Islet of Langerhans (tissue), 1 donor: ENCODE results near the gene QSOX1.
A peak's percentile ranks its signal among the peaks of the same experiment; 100 is the strongest.

Source experiments
- FAIRE-seq: peaks from one replicate; lab custom pipeline; 2011; peaks lifted over from hg19 to GRCh38; lab: Jason Lieb, UNC

Gene QSOX1

GRCh38 chr1:180171691-180172090, 17.0 kb downstream of the QSOX1 start:
- no peak for FAIRE-seq

GRCh38 chr1:180173451-180173850, 18.8 kb downstream of the QSOX1 start:
- no peak for FAIRE-seq

- no peak for FAIRE-seq
Observed at GRCh38 chr1:180173952-180174351, 19.3 kb downstream of the QSOX1 start.

DNA sequence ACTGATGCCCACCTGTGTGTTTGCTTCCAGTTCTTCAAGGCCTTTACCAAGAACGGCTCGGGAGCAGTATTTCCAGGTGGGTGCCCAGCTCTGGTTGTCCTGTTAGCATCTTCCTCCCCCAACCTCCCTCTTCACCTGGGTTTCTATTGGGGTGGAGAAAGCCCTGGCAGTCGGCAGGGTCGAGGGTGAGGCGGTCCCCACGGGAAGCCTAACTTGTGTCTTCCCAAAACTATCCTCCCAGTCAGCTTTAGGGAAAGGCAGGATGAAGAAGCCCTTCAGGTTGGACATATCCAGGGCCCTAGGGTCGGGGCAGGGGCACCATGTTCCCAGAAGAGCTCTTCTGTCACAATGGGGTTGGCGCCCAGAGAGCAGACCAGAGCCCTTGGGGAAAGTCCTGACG, 20.6 kb downstream of the QSOX1 start:
- FAIRE-seq: no peak

DNA sequence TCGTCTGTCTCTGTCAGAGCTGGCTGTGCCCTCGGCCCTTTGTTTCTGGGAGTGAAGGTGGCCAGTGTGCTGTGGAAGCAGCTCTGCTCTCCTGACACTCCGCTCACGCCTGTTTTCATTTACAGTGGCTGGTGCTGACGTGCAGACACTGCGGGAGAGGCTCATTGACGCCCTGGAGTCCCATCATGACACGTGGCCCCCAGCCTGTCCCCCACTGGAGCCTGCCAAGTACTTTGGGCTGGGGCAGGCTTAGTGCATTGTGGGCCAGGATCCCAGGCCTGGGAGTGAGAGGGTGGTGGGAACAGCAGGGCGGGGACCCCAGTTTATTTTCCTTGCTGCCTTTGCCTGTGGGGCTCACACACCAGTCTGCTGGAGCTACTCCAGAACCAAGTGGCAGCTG, 21.1 kb downstream of the QSOX1 start:
- no peak for FAIRE-seq

DNA sequence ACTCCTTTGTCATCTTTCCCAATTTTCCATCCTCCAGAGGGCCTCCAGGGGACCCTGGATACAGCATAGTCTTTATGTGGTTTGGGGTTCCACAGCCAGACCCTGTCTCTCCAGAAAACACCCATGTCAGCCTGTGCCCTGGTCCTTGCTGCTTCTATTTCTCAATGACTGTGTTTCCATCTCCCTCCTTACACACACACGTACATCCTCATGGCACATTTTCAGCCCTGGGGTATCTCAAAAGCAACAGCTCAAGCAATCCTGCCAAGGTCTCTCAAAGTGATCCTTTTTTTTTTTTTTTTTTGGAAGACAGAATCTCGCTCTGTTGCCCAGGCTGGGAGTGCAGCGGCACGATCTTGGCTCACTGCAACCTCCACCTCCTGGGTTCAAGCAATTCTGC, 22.3 kb downstream of the QSOX1 start:
- no peak for FAIRE-seq

DNA sequence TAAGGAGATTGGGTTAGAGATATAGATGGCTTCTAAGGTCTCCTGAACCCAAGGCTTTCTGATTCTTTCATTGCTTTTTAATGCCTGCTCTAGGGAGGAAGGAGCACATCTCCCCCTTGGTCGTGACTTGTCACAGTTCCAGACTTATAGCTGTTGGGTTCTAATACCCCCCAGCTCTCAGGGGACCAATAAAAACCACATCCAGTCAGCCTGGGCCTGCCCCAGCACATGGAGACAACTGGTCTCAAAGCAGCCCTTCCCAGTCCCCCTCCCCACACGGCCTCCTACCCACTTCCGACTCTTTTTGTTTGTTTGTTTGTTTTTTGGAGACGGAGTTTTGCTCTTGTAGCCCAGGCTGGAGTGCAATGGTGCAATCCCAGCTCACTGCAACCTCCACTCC, 23.3 kb downstream of the QSOX1 start:
- no peak for FAIRE-seq

- peak; percentile 69 for FAIRE-seq
Observed at GRCh38 chr1:180178511-180179161, 24.0 kb downstream of the QSOX1 start.

DNA sequence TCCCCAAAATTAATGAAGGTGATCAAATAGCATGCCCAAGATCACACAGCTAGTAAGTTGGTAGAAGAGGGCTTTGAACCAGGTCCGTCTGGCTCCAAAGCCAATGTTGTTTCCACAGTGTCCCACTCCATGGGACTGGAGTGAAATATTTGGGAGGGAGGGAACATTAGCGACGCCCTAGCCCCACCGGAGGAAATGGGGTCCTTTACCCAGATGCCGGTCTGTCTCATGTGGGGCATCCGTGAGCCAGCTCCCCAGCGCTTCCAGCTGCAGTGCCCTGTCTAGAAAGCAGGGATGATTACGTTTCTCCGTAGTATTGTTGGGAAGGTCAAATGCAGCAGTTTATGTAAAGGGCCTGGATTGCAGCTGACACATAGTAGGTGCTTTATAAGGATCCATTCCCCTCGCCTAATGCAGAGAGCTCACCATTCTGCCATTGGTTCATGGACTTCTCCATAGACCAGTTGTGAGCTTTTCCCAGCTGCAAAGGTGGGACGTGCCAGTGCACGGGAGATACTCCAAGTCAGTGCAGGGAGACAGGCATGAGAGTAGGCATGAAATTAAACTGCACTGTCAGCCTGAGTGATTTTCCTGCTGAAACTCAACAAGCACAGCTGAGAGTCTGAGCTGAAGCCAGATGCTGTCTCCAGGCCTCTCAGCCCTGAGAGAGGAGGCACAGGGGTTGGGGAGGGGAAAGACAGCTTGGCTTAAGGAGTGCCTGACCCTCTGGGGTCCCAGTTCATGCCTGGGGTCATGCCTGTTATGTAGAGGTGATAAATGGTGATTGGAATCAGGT, 24.7 kb downstream of the QSOX1 start:
- no peak for FAIRE-seq

GRCh38 chr1:180181048-180181447, 26.4 kb downstream of the QSOX1 start:
- FAIRE-seq: no peak

DNA sequence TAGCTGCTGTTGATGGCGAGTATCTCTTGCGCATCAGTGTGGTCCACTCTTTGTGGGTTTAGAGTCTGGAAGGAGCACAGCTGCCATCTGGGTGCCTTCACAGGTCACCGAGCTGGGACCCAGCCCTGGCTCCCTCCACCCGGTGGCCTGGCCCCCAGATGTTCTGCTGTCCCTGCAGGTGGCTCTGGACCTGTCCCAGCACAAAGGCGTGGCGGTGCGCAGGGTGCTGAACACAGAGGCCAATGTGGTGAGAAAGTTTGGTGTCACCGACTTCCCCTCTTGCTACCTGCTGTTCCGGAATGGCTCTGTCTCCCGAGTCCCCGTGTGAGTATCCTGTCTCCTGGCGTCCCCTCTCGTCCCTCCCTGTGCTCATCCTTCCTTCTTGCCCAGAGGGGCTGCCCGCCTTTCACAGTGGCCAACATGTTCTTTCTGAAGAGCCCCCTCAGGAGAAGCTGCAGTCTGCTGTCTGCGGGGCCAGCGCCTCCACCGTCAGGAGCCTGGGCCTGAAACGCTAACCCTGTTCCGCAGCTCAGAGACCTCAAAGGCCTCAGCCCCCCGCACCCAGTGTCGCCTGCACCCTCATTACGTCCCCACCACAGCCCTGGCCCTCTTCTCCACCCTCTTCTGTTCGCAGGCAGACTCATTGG, 27.4 kb downstream of the QSOX1 start:
- FAIRE-seq: no peak

DNA sequence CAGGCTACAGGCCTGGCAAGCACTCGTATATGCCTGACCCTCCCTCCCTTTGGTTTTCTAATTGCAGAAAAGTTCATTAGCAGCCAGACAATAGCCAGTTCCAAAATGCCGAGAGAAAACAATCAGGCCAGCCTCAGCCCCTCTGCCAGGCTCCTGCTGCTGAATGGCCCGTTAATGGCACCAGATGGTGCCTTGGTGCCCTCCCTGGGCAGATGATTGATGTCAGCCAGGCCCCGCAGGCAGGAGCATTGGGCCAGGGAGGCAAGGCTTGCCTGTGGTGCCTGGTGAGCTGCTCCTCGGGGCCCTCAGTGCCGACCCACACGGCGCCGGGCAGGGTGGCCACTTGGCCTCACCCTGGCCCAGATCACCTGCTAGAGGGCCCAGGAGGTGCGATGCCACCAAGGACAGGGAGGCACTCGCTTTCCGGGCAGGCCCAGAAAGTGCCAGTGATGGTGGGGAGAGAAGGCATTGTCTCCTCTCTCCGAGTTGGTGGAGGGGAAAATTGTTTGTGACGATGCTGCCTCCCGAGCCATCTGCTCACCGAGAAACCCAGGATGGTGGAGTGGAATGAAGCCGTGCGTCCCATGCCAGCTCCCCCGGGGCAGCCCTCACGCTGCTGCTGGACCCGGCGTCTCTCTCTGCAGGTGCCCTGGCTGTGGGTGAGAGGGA, 28.1 kb downstream of the QSOX1 start:
- FAIRE-seq: no peak

- FAIRE-seq: no peak
Observed at GRCh38 chr1:180183426-180183825, 28.8 kb downstream of the QSOX1 start.

DNA sequence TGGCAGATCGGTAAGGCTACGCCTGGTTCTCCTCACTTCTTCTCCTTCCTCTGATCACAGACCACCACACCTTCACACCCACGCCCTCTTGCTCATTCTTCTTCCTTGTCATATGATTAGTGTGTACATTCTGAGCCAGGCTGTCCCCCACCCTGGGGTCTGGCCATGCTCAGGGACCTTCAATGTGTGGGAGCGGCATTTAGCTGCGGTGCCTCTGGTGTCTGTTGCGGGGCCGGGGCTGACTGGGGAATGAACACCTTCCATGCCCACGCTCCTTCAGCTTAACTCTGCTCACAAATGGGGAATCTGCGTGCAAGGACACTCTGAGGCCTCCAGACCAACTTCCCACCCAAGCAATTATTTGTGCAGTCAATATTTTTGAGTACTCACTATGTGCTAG, 29.4 kb downstream of the QSOX1 start:
- no peak for FAIRE-seq

- FAIRE-seq: no peak
Observed at GRCh38 chr1:180185281-180185680, 30.6 kb downstream of the QSOX1 start.

DNA sequence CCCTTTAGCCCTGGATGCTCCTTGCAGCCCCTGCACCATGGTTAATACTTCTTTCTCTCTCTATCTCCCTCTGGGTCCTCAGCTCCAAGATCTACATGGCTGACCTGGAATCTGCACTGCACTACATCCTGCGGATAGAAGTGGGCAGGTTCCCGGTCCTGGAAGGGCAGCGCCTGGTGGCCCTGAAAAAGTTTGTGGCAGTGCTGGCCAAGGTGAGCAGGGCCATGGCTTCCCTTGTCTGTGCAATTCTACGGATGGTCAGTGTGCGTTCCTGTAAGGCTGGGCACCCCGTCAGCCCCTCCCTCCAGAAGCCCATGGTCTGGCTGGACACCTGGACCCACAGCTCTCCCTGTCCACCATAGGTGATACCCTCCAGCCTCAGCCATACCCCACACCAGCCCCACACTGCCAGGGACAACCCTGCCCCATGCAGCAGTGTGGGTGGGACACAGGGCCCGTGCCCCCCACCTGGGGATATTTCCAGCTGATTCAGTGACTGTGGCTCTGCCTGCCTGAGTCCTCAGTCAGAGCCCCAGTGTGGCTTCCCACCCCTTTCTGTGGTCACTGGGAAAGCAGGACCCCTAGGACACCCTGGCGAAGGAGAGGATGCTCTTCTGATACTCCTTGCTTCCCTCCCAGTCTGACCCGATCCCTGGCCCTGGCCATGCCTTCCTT, 31.4 kb downstream of the QSOX1 start:
- no peak for FAIRE-seq

- no peak for FAIRE-seq
Observed at GRCh38 chr1:180186831-180187230, 32.2 kb downstream of the QSOX1 start.

DNA sequence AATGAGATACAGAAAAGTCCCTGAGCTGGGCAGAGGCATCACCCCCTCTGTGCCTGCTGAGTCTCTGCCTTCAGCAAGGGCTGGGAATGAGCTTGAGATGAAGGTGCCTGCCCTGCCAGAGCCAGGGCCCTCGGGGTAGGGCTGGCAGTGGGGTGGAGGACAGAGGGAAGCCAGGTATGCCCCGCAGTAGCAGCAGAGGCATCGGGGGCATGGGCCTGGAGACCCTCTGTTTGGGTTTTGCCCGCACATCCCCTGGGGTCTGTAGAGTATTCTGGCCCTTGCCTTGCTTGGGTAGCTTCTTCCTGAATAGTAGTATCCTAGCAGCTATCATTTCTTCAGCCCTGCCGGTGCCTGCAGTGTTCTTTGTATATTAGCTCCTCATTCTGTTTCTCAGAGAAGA, 33.0 kb downstream of the QSOX1 start:
- no peak for FAIRE-seq

GRCh38 chr1:180188091-180188506, 33.4 kb downstream of the QSOX1 start:
- no peak for FAIRE-seq

GRCh38 chr1:180188684-180189175, 34.1 kb downstream of the QSOX1 start:
- FAIRE-seq: no peak

DNA sequence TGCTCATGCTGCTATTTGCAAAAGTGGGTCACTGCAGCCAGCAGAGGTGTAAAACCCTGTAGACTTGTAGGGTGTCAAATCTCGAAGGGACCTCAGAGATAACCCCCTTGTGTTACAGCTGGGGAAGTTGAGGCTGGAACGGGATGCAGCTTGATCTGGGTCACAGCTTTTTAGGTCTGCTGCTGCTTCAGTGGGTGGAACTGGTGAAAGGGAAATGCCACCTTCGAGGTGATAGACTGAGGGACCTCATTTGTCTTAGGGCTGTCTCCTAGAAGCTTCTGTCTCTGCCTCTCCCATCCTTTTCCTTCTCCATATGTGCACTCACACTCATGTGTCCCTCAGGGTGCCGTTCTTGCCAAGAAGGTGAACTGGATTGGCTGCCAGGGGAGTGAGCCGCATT, 35.4 kb downstream of the QSOX1 start:
- no peak for FAIRE-seq

DNA sequence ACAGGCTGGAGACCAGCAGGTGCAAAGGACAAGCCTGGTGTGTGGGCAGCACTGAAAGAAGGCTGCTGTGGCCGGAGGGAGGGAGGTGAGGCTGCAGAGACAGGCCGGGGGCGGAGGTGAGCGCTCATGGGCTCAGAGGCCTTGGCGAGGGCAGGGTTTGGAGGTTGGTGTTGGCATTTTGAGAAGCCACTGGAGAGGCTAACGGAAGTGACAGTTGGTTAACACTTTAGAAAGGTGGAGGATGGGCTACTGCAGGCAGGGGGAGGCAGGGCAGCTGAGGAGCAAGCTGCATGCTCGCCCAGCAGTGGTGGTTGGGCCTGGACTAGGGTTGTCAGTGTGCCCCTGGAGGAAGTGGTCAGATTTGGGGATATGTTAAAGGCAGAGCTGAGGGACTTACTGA, 37.5 kb downstream of the QSOX1 start:
- no peak for FAIRE-seq
